Measurements from ENCODE around the gene DENND4A. TPM values are rescaled to one million over a fixed set of nuclear protein-coding genes. Genes with fewer than 3 reads are reported as not detected.

The DENND4A gene
- total RNA-seq = 8.4 and 9.4 TPM in 2 replicates

DNA sequence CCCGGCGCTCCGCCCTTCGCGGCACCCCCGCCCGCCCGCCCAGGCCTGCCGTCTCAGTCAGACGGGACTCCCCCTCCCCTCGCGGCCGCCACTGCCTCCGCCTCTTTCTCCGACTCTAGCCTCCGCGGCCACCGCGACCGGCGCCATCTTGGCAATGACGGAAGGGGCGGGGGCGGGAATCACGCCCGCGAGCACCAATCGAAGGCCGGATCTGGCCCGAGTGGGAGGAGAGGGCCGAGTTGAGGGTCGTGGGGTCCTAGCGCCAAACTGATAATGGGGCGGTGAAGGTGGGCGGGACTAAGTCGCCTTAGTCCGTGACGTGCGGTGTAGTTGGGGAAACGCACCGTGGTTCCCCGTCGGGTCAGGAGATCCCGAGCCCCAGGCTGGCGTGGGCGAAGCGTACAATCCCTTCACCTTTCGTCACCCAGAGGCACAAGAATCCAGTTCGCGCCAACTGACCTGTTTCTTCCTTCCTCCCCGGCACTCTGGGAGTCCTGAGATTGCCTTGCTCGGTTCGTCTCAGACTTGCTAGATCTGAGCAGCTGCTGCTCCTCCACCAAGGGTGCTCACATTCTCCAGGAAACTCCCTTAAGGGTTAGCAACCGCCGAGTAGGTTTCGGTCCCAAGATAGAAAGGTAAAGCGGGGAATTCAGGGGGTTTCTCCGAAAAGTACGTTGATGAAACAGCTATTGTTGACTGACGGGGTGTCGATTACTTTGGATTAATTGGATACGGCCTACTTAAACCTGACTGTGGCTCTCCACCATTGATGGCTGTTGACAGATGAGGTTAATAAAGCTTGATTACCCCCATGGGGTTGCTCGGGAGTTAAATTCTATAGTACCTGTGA, at the start of gene DENND4A:
Gene DENND4A, minus strand, starts transcription at position 156 of the 850 bp plus-strand sequence. CDS start 35,843 bp downstream, outside the sequence.

DNA sequence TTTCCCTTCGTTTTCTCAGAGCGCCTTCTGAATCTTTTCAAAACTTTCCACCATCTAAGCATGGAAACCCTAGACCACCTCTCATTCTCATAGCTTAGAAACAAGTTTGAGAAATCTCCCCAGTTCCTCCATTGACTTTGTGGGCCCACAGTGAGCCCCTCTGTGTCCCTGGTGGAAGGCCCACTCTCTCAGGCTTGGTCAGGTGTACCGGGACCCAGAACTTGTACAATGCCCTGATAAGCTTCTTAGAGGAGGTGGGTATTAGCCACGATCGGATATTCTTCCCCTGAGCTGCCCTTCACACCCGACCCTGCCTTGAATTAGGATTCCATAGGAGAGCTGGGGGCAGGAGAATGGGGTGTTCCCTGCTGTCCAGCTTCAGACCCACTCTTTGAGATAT, 170.5 kb downstream of the DENND4A start, which contains the start of gene SLC24A1:
Gene SLC24A1, plus strand, starts transcription at position 301 of the 400 bp plus-strand sequence. CDS start 2,143 bp downstream, outside the sequence.

DNA sequence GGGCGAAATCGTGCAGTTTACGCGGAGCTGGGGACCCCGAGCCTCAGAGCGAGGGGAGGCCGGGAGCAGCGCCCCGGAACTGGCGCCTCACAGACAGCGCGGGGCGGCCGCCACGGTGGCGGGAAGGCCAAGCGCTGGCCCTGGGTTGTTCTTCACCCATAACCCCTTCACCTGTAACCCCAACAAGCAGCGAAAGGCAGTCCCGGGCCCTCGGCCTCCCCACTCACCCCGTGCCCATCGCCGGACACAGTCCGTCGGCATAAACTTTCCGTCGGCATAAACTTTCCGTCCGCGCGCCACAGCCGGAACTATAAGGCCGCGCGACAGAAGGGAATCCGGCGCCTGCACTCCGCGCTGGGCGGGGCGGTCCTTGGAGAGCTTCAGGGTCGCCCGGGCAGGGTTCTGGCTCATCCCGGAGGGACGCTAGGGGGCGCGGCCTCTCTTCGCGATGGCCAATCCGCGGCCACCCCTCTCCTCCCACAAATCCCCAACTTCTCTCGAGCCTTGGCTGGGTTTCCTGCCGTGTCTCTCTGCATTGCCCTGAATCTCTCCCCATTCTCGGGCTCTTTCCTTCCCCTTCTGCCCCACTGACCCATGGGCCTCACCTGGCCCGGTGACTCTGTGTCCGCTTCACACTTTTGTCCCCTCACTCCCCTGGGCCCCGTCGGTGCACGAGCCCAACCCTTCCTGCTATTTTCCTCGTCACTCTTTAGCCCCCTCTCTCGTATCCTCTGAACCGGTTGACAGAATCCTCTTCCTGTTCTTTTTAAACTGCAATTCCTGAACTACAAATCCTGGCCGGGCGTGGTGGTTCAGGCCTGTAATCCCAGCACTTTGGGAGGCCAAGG, 181.0 kb downstream of the DENND4A start, which contains the start of gene INTS14:
Gene INTS14, minus strand, starts transcription at position 261 of the 848 bp plus-strand sequence. CDS start 3,751 bp downstream, outside the sequence.

Other genes starting within 250 kb of the DENND4A start
- gene INTS14, start 181.2 kb downstream of the DENND4A start, total RNA-seq = 19.9 and 23.2 TPM in 2 replicates
- 6.4 and 16.8 TPM in 2 replicates for gene SLC24A1, start 170.4 kb downstream of the DENND4A start, total RNA-seq
- 143 and 146 TPM in 2 replicates for gene RAB11A, start 77.2 kb upstream of the DENND4A start, total RNA-seq